Measurements from ENCODE around the gene KIF5A. TPM values are rescaled to one million over a fixed set of nuclear protein-coding genes. Genes with fewer than 3 reads are reported as not detected.
"Not testable (repeated sequence)": the region's sequence is repeated elsewhere in the genome, so short reads cannot be mapped to it uniquely, and the experiment has no call there.

Gene KIF5A
- total RNA-seq, 1 experiment from 2014 or later = 3.0 TPM

DNA sequence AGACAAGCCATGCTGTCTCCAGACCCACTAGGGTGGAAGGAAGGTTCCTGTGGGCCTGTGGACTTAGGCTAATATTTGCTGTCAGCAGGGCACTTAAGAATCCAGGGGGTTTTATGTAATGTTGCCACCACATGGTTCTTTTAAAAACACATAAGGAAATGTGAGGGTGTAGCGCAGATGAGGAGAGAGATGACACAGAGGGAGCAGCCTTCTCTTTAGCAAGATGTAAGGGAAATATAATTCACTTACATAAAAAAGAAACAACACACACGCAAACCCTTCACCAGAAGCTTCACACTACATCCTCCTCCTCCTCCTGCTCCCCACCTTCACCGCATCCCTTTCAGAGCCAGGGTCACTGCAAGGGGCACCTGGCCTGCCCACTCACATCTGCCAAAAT lies 36.3 kb downstream of the KIF5A start:
- Histone ChIP-seq H3K27me3 (ENCODE audit: control insufficient read depth, insufficient read depth, low read length) (no peaks in the 10 kb centered on the region), H3K4me3 (ENCODE audit: low read depth in 2 of 2, low read length in 2 of 2) (no peak overlapping the region), H3K4me1 (ENCODE audit: control insufficient read depth, insufficient read depth, low read length) (peaks cover 3% of the 10 kb centered on the region; the same call in 1 of the 2 replicates), H3K9me3 (ENCODE audit: control insufficient read depth, insufficient read depth, low read depth, low read length) (no peaks in the 10 kb centered on the region), H3K36me3 (ENCODE audit: control insufficient read depth, insufficient read depth, low read length) (no peaks in the 10 kb centered on the region), H3K27ac (ENCODE audit: low read length) (no peak overlapping the region)
- ATAC-seq (no peak), DNase-seq (ENCODE audit: low read depth, low spot score) (no peak)
- no TSS peak for BruUV-seq (replicated peaks)
- CTCF ChIA-PET = no interaction called here
- TF ChIP-seq, protein P1, sequence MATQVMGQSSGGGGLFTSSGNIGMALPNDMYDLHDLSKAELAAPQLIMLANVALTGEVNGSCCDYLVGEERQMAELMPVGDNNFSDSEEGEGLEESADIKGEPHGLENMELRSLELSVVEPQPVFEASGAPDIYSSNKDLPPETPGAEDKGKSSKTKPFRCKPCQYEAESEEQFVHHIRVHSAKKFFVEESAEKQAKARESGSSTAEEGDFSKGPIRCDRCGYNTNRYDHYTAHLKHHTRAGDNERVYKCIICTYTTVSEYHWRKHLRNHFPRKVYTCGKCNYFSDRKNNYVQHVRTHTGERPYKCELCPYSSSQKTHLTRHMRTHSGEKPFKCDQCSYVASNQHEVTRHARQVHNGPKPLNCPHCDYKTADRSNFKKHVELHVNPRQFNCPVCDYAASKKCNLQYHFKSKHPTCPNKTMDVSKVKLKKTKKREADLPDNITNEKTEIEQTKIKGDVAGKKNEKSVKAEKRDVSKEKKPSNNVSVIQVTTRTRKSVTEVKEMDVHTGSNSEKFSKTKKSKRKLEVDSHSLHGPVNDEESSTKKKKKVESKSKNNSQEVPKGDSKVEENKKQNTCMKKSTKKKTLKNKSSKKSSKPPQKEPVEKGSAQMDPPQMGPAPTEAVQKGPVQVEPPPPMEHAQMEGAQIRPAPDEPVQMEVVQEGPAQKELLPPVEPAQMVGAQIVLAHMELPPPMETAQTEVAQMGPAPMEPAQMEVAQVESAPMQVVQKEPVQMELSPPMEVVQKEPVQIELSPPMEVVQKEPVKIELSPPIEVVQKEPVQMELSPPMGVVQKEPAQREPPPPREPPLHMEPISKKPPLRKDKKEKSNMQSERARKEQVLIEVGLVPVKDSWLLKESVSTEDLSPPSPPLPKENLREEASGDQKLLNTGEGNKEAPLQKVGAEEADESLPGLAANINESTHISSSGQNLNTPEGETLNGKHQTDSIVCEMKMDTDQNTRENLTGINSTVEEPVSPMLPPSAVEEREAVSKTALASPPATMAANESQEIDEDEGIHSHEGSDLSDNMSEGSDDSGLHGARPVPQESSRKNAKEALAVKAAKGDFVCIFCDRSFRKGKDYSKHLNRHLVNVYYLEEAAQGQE (IDR thresholded peaks at IDR 0.05; ENCODE audit: insufficient read depth in 1 of 2, low read depth in 2 of 2, low read length in 1 of 2) = no peak
- no peak for TF ChIP-seq POLR2AphosphoS5 (IDR thresholded peaks at IDR 0.05; ENCODE audit: low read depth, low read length)
- no peak for TF ChIP-seq SIN3A (IDR thresholded peaks at IDR 0.05; ENCODE audit: borderline replicate concordance, insufficient read depth, low read depth, low read length)
- TF ChIP-seq, protein P2, sequence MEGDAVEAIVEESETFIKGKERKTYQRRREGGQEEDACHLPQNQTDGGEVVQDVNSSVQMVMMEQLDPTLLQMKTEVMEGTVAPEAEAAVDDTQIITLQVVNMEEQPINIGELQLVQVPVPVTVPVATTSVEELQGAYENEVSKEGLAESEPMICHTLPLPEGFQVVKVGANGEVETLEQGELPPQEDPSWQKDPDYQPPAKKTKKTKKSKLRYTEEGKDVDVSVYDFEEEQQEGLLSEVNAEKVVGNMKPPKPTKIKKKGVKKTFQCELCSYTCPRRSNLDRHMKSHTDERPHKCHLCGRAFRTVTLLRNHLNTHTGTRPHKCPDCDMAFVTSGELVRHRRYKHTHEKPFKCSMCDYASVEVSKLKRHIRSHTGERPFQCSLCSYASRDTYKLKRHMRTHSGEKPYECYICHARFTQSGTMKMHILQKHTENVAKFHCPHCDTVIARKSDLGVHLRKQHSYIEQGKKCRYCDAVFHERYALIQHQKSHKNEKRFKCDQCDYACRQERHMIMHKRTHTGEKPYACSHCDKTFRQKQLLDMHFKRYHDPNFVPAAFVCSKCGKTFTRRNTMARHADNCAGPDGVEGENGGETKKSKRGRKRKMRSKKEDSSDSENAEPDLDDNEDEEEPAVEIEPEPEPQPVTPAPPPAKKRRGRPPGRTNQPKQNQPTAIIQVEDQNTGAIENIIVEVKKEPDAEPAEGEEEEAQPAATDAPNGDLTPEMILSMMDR (IDR thresholded peaks at IDR 0.05) = no peak
- no peak for TF ChIP-seq TCF7L2 (IDR thresholded peaks at IDR 0.05; ENCODE audit: low read depth, low read length)
- intact Hi-C loops (cut with micrococcal nuclease; ENCODE audit: unreplicated experiment) = no loop called here
- POLR2A ChIA-PET = no interaction called here
- in situ Hi-C loops (cut with HindIII; ENCODE audit: low pct_unique_long_range_greater_than_20kb, low sequenced_read_pairs) = no loop called here

DNA sequence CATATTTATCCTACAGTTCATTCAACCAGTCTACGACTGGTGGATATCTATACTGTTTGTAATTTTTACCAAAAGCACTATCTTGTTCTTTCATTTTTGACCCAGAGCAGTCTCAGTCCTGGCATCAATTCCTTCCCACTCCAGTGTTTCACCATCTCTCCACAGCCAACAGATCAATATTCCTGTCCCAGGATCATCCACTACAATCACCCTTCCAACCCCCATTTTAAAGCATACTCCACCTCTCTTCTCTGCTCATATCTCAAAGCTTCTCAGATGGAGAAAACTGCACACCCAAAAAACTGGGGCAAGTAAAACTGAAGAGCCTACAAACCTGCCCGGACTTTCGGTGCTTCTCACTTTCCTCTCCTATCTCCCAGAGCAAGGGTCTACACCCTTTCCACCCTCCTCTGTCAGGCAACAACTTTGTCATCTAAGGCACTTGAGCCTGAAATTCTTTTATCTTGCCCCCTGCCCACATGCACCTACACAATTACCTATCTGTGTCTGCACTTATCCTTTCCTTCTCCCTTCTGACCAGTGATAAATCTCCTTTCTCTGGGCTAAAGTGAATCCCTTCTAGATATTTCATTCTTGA lies 37.1 kb downstream of the KIF5A start:
- ChIA-PET CTCF (no interaction called here), POLR2A (no interaction called here)
- H3K27ac ChIP-seq (ENCODE audit: low read length) = no peak overlapping the region
- peaks cover 3% of the 10 kb centered on the region for H3K4me1 ChIP-seq (ENCODE audit: control insufficient read depth, insufficient read depth, low read length)
- H3K27me3 ChIP-seq (ENCODE audit: control insufficient read depth, insufficient read depth, low read length) = no peaks in the 10 kb centered on the region
- DNase-seq (ENCODE audit: low read depth, low spot score) = no peak
- in situ Hi-C loops (cut with HindIII; ENCODE audit: low pct_unique_long_range_greater_than_20kb, low sequenced_read_pairs) = no loop called here
- BruUV-seq (replicated peaks) = no TSS peak
- H3K4me3 ChIP-seq (ENCODE audit: low read depth in 2 of 2, low read length in 2 of 2) = no peak overlapping the region
- intact Hi-C loops (cut with micrococcal nuclease; ENCODE audit: unreplicated experiment) = no loop called here
- ATAC-seq = no peak
- peaks cover 3% of the 10 kb centered on the region; the same call in 1 of the 2 replicates for H3K36me3 ChIP-seq (ENCODE audit: control insufficient read depth, insufficient read depth, low read length)
- TF ChIP-seq TCF7L2 (IDR thresholded peaks at IDR 0.05; ENCODE audit: low read depth, low read length) (no peak), SIN3A (IDR thresholded peaks at IDR 0.05; ENCODE audit: borderline replicate concordance, insufficient read depth, low read depth, low read length) (no peak), POLR2AphosphoS5 (IDR thresholded peaks at IDR 0.05; ENCODE audit: low read depth, low read length) (no peak)
- TF ChIP-seq, protein P2 (IDR thresholded peaks at IDR 0.05) = no peak
- TF ChIP-seq, protein P1 (IDR thresholded peaks at IDR 0.05; ENCODE audit: insufficient read depth in 1 of 2, low read depth in 2 of 2, low read length in 1 of 2) = no peak
- no peaks in the 10 kb centered on the region for H3K9me3 ChIP-seq (ENCODE audit: control insufficient read depth, insufficient read depth, low read depth, low read length)

DNA sequence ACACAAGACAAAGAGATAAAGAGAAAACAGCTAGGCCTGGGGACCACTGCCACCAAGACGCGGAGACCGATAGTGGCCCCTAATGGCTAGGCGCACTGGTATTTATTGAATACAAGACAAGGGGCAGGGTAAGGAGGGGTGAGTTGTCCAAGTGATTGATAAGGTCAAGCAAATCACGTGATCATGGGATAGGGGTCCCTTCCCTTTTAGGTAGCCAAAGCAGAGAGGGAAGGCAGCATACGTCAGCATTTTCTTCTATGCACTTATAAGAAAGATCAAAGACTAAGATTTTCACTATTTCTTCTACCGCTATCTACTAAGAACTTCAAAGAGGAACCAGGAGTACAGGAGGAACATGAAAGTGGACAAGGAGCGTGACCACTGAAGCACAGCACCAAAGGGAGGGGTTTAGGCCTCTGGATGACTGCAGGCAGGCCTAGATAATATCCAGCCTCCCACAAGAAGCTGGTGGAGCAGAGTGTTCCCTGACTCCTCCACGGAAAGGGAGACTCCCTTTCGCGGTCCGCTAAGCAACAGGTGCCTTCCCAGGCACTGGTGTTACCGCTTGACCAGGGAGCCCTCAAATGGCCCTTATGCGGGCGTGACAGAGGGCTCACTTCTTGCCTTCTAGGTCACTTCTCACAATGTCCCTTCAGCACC lies 39.2 kb downstream of the KIF5A start:
- CTCF ChIA-PET; intact Hi-C loops (cut with micrococcal nuclease; ENCODE audit: unreplicated experiment); BruUV-seq (replicated peaks): not testable (repeated sequence)

More for the DNA sequence above, 39.2 kb downstream of the KIF5A start:
- DNase-seq (ENCODE audit: low read depth, low spot score); H3K27ac ChIP-seq (ENCODE audit: low read length); POLR2A ChIA-PET; in situ Hi-C loops (cut with HindIII; ENCODE audit: low pct_unique_long_range_greater_than_20kb, low sequenced_read_pairs); H3K9me3 ChIP-seq (ENCODE audit: control insufficient read depth, insufficient read depth, low read depth, low read length); H3K4me3 ChIP-seq (ENCODE audit: low read depth in 2 of 2, low read length in 2 of 2); ATAC-seq; H3K36me3 ChIP-seq (ENCODE audit: control insufficient read depth, insufficient read depth, low read length); H3K27me3 ChIP-seq (ENCODE audit: control insufficient read depth, insufficient read depth, low read length): not testable (repeated sequence)
- peaks cover 15% of the 10 kb centered on the region for H3K4me1 ChIP-seq (ENCODE audit: control insufficient read depth, insufficient read depth, low read length)
